ENCODE measurements around the gene MIP.
"Not testable (repeated sequence)": the region's sequence is repeated elsewhere in the genome, so short reads cannot be mapped to it uniquely, and the experiment has no call there.

Gene MIP

GRCh38 chr12:56454557-56454956 is at the start of gene MIP:
MIP (minus strand) TSS chr12:56454657; CDS start chr12:56454613, 44 bp downstream.
- no peak for DNase-seq (ENCODE audit: low read depth)

- not testable (repeated sequence) for DNase-seq (ENCODE audit: low read depth)
Measured at GRCh38 chr12:56499879-56500278, 45.4 kb upstream of the MIP start.

DNA sequence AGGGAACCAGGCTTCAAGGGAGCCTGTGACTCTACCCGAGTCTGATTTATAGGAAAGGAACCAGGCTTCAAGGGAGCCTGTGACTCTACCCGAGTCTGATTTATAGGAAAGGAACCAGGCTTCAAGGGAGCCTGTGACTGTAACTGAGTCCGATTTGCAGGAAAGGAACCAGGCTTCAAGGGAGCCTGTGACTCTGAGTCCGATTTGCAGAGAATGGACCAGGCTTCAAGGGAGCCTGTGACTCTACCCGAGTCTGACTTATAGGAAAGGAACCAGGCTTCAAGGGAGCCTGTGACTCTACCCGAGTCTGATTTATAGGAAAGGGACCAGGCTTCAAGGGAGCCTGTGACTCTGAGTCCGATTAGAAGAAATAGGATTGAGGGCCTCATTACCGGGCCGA is 45.0 kb upstream of the MIP start:
- DNase-seq (ENCODE audit: low read depth), result not testable (repeated sequence)

- DNase-seq (ENCODE audit: low read depth), result not testable (repeated sequence)
Measured at GRCh38 chr12:56498126-56498902, 43.9 kb upstream of the MIP start.

GRCh38 chr12:56496704-56497103 is 42.2 kb upstream of the MIP start:
- DNase-seq (ENCODE audit: low read depth), result not testable (repeated sequence)

- DNase-seq (ENCODE audit: low read depth), result not testable (repeated sequence)
Measured at GRCh38 chr12:56494481-56494880, 40.0 kb upstream of the MIP start.

GRCh38 chr12:56494106-56494415 is 39.6 kb upstream of the MIP start:
- DNase-seq (ENCODE audit: low read depth), result not testable (repeated sequence)

DNA sequence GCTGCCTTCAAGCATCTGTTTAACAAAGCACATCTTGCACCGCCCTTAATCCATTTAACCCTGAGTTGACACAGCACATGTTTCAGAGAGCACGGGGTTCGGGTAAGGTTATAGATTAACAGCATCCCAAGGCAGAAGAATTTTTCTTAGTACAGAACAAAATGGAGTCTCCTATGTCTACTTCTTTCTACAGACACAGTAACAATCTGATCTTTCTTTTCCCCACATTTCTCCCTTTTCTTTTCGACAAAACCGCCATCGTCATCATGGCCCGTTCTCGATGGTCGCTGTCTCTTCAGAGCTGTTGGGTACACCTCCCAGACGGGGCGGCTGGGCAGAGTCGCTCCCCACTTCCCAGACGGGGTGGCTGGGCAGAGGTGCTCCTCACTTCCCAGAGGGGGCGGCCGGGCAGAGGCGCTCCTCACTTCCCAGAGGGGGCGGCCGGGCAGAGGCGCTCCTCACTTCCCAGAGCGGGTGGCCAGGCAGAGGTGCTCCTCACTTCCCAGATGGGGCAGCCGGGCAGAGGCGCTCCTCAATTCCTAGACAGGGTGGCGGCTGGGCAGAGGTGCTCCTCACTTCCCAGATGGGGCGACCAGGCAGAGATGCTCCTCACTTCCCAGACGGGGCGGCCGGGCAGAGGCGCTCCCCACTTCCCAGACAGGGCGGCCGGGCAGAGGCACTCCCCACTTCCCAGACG is 39.1 kb upstream of the MIP start:
- DNase-seq (ENCODE audit: low read depth), result not testable (repeated sequence)

DNA sequence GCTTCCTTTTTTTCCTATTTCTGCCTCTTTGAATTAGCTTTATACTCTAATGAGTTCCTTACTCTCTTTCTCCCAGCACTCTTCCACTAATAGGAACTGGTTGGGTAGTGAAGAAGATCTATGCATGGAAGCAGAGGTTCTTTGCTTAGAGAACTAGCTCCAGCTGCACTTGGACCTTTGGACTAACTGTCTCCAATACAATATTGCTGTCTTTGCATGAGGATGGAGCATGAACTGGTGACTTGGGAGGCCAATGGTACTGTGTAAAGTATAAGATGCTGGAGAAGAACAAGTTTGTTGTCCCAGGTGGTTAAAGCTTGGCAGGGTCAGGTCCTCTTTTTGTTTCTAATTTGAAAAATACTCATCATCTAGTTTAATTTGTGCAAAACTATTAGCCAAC is 35.9 kb upstream of the MIP start:
- no peak for DNase-seq (ENCODE audit: low read depth)

- peak; percentile 34 for DNase-seq (ENCODE audit: low read depth)
Measured at GRCh38 chr12:56488041-56488955, 33.8 kb upstream of the MIP start, which contains the start of gene GLS2. GLS2 (minus strand) TSS chr12:56488161; CDS start chr12:56488118, 43 bp downstream.

GRCh38 chr12:56487448-56488040 is 33.1 kb upstream of the MIP start:
- no peak for DNase-seq (ENCODE audit: low read depth)

- no peak for DNase-seq (ENCODE audit: low read depth)
Measured at GRCh38 chr12:56486694-56487093, 32.2 kb upstream of the MIP start.

GRCh38 chr12:56484566-56484965 is 30.1 kb upstream of the MIP start:
- DNase-seq (ENCODE audit: low read depth), result no peak

GRCh38 chr12:56479625-56480024 is 25.2 kb upstream of the MIP start:
- no peak for DNase-seq (ENCODE audit: low read depth)

DNA sequence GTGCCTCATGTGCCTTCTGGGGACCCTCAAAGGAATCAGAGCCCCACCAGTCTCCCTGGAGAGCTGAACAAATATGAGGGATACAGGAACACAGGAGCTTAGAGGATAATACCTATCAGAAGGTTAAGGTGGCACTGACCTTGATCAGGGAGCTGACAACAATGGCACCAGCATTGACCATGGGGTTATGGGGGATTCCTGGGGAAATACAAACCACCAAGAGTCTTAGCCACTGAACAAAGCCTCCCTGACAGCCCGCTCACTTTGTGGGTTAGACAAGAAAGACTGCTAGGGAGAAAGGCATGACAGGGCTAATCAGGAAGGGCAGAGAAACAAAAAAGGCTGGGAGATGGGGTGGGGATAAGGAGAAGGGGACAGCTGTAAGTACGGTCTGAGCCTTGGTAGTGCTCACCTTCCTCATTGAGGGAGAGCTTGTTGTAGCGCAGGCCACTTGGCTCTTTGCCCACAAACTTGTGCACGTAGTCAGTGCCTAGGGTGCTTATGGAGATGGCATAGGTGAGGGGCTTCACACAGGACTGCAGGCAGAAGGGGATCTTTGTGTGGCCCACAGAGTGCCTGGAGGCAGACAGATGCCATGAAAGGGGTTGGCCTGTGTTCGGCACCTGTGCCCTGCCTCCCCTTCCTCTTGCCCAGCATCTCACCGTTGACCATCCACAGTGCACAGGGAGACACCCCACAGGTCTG is 23.2 kb upstream of the MIP start:
- no peak for DNase-seq (ENCODE audit: low read depth)

DNA sequence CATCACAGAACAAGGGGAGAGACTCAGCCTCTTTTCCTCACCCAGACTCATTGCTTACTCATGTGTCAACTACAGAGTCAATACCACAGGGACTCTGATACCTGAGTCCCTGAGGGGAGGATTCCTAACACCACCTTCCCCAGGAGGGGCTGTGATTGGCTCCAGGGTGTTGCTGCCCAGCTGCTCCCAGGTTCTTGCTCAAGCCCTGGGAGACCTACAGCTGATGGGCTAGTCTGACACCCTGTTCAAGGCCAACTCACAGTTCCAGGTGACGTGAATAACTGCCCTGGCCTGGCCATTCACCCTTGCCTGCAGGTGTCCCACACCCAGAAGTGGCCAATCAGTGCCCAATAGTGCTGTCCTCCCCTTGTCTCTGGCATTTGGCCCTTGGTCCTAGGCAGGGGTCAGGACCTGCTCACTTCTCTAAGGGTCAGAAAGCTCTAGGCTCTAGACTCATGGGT is 22.5 kb upstream of the MIP start:
- DNase-seq (ENCODE audit: low read depth), result no peak

DNA sequence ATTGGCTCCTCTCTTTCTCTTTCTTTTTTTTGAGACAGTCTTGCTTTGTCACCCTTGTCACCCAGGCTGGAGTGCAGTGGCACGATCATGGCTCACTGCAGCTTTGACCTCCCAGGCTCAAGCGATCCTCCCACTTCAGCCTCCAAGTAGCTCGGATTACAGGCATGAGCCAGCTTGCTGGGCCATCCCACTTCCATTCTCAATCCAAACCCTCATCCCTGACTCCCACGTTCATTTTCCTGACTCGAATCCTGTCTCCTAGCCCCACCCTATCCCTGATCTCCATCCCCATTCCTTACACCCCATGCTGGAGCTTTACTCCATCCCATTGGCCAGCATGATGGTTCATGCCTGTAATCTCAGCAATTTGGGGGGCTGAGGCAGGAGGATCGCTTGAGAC is 21.7 kb upstream of the MIP start:
- no peak for DNase-seq (ENCODE audit: low read depth)

GRCh38 chr12:56474389-56474788 is 19.9 kb upstream of the MIP start:
- no peak for DNase-seq (ENCODE audit: low read depth)

- DNase-seq (ENCODE audit: low read depth), result no peak
Measured at GRCh38 chr12:56469007-56469930, 14.8 kb upstream of the MIP start.

Data from fibroblast of the conjunctiva (primary cell).